Body of pancreas (tissue), 4 donors: ENCODE data around the gene CLEC2D. TPM values are rescaled to one million over a fixed set of nuclear protein-coding genes. Genes with fewer than 3 reads are reported as not detected.

ENCODE experiments used
- ATAC-seq: fragments of 150-250 bp; one replicate; pipeline ENCODE4 v1.9.1; 2016
- DNase-seq, 4 donors: peaks; one replicate each; pipeline ENCODE4 v3.0.0-alpha.2; 2019
- H3K27ac ChIP-seq, 4 donors: fragments of 200-600 bp; sonication (generic); 1 replicate in 3 of 4; 2 replicates in 1 of 4; pipeline versions ENCODE4 v1.5.1 to v1.6.1; 2016 to 2019; ENCODE audit warnings: mild to moderate bottlenecking in 1 of 4, mixed read lengths in 1 of 4, moderate library complexity in 1 of 4
- H3K27me3 ChIP-seq, 2 donors: fragments of 200-600 bp; sonication (generic); one replicate each; pipeline ENCODE4 v1.6.0; 2016; ENCODE audit warnings: mild to moderate bottlenecking in 1 of 2
- H3K36me3 ChIP-seq, 2 donors: fragments of 200-600 bp; sonication (generic); replicated peaks in 1 of 2; 2 replicates each; pipeline ENCODE4 v1.5.1; 2016; ENCODE audit warnings: low read depth in 2 of 2; ENCODE audit not compliant: insufficient read depth in 1 of 2
- H3K4me1 ChIP-seq: fragments of 200-600 bp; sonication (generic); one replicate; pipeline ENCODE4 v1.6.0; 2016
- H3K4me3 ChIP-seq, 2 donors: fragments of 200-600 bp; sonication (generic); 1 replicate in 1 of 2; 2 replicates in 1 of 2; pipeline ENCODE4 v1.5.1; 2016 to 2019
- H3K9me3 ChIP-seq, 3 donors: fragments of 200-600 bp; sonication (generic); 1 replicate in 2 of 3; 2 replicates in 1 of 3; pipeline ENCODE4 v1.5.1; 2016
- CTCF ChIP-seq, 7 experiments: fragments of 450-650 bp in 4 of 7; fragments of 200-600 bp in 3 of 7; sonication (generic) in 3 of 7; IDR thresholded peaks; one replicate each; pipeline ENCODE4 v1.5.1; 2016 to 2019; ENCODE audit warnings: antibody characterized with exemption in 7 of 7
- POLR2A ChIP-seq, 3 donors: fragments of 450-650 bp; IDR thresholded peaks; one replicate each; pipeline ENCODE4 v1.6.1; 2016; ENCODE audit warnings: antibody characterized with exemption in 3 of 3, mild to moderate bottlenecking in 2 of 3
- WGBS, 2 donors: methylation state at CpG; one replicate each; pipeline ENCODE4 v1.1.5; 2017; 5-methylcytosine and 5-hydroxymethylcytosine counted together
- intact Hi-C: fragments of 100-400 bp; cut with DNase I; formaldehyde crosslinking; loops from one replicate; pipeline ENCODE4 v1.15.1; 2023
- total RNA-seq, 2 donors: library from RNA; depleted of rRNA; stranded (reverse); fragments of >200 nt; gene quantifications; one replicate each; pipeline ENCODE4 v1.1.0, GENCODE V29; 2016

CLEC2D gene
- total RNA-seq, 2 donors from 2014 or later, result 5.3 to 7.5 TPM

GRCh38 chr12:9634177-9634803 lies 35.2 kb upstream of the CLEC2D start:
- TF ChIP-seq CTCF (IDR thresholded peaks at IDR 0.05), result peak; percentile 13 to 70 (median 62)
- TF ChIP-seq POLR2A (IDR thresholded peaks at IDR 0.05), result no peak

GRCh38 chr12:9634969-9635754 lies 34.4 kb upstream of the CLEC2D start:
- DNase-seq, result no peak
- H3K4me3 ChIP-seq, result no peak overlapping the region
- no peaks in the 10 kb centered on the region for H3K36me3 ChIP-seq
- no peaks in the 10 kb centered on the region for H3K4me1 ChIP-seq
- 50 to 78% methylated on average over 2 of the region's 2 CpGs for whole genome bisulfite sequencing, 2 donors
- H3K9me3 ChIP-seq, result no peaks in the 10 kb centered on the region
- no peaks in the 10 kb centered on the region for H3K27me3 ChIP-seq
- intact Hi-C loops, result loop anchor here (10.0 kb wide), 1 partner anchor 70 kb away; no protein-coding TSS in a partner anchor
- ATAC-seq, result no peak
- TF ChIP-seq POLR2A (IDR thresholded peaks at IDR 0.05) (no peak), CTCF (IDR thresholded peaks at IDR 0.05) (no peak)
- no peak overlapping the region for H3K27ac ChIP-seq

More at GRCh38 chr12:9634177-9634803, 35.2 kb upstream of the CLEC2D start:
- intact Hi-C loops, result loop anchor here (10.0 kb wide), 1 partner anchor 71 kb away; no protein-coding TSS in a partner anchor
- no peaks in the 10 kb centered on the region for H3K9me3 ChIP-seq
- H3K4me1 ChIP-seq, result no peaks in the 10 kb centered on the region
- H3K4me3 ChIP-seq, result no peak overlapping the region
- H3K27me3 ChIP-seq, result no peaks in the 10 kb centered on the region
- no peaks in the 10 kb centered on the region for H3K36me3 ChIP-seq
- WGBS, 2 donors, result 16 to 17% methylated on average over 2 of the region's 2 CpGs
- DNase-seq, result peak; percentile 53 to 73 (median 66)
- no peak overlapping the region for H3K27ac ChIP-seq
- peak; percentile 58 for ATAC-seq

GRCh38 chr12:9636150-9636850 lies 33.2 kb upstream of the CLEC2D start:
- DNase-seq (no peak), ATAC-seq (no peak)
- no peaks in the 10 kb centered on the region for H3K4me1 ChIP-seq
- no peak overlapping the region for H3K4me3 ChIP-seq
- no peak for TF ChIP-seq CTCF (IDR thresholded peaks at IDR 0.05)
- TF ChIP-seq POLR2A (IDR thresholded peaks at IDR 0.05), result no peak
- no peak overlapping the region for H3K27ac ChIP-seq
- H3K36me3 ChIP-seq, result no peaks in the 10 kb centered on the region
- 77 to 85% methylated on average over 4 of the region's 4 CpGs for WGBS, 2 donors
- H3K9me3 ChIP-seq, result no peaks in the 10 kb centered on the region
- intact Hi-C loops, result loop anchor here (10.0 kb wide), 1 partner anchor 69 kb away; no protein-coding TSS in a partner anchor
- no peaks in the 10 kb centered on the region for H3K27me3 ChIP-seq

- DNase-seq (no peak), ATAC-seq (no peak)
- Histone ChIP-seq H3K27ac (no peak overlapping the region), H3K27me3 (no peaks in the 10 kb centered on the region), H3K9me3 (no peaks in the 10 kb centered on the region), H3K36me3 (no peaks in the 10 kb centered on the region), H3K4me3 (no peak overlapping the region), H3K4me1 (no peaks in the 10 kb centered on the region)
- TF ChIP-seq CTCF (IDR thresholded peaks at IDR 0.05) (no peak), POLR2A (IDR thresholded peaks at IDR 0.05) (no peak)
- intact Hi-C loops, result loop anchor here (10.0 kb wide), 1 partner anchor 68 kb away; no protein-coding TSS in a partner anchor
- 78 to 90% methylated on average over 5 of the region's 5 CpGs for WGBS, 2 donors
Observed at GRCh38 chr12:9636851-9637206, 32.7 kb upstream of the CLEC2D start.
